Endothelial cell of umbilical vein (primary cell): ENCODE results near the gene CHCHD3. TPM values are rescaled to one million over a fixed set of nuclear protein-coding genes. Genes with fewer than 3 reads are reported as not detected.

Experiments
- BruUV-seq: library from RNA; stranded (reverse); fragments of 400-500 nt; replicated peaks from 2 replicates; lab custom pipeline; 2021; lab: Mats Ljungman, UMichigan
- CTCF ChIA-PET: fragments of 300-600, 350-600 bp; sonication (Branson Sonifier 250); formaldehyde crosslinking; loops from one replicate; lab custom pipeline; 2021; ENCODE audit warnings: antibody characterized with exemption, inconsistent platforms; lab: Charles Lee
- POLR2A ChIA-PET: fragments of 300-600, 350-600 bp; sonication (Branson Sonifier 250); formaldehyde crosslinking; loops from one replicate; lab custom pipeline; 2021; ENCODE audit warnings: antibody characterized with exemption, inconsistent platforms; lab: Charles Lee
- DNase-seq: peaks from one replicate; pipeline ENCODE4 v3.0.0-alpha.2; 2011; ENCODE audit warnings: low read depth, low spot score
- FAIRE-seq: peaks from 2 replicates; lab custom pipeline; 2011; peaks lifted over from hg19 to GRCh38; lab: Jason Lieb, UNC
- H2AFZ ChIP-seq: 2 replicates; pipeline ENCODE4 v1.6.0; 2012; ENCODE audit warnings: low read depth, low read length, control low read depth, inconsistent platforms
- H3K27ac ChIP-seq: 2 replicates; pipeline ENCODE4 v1.5.1; 2011; ENCODE audit warnings: low read depth, mild to moderate bottlenecking, control low read depth, low read length, moderate library complexity; ENCODE audit not compliant: insufficient read depth
- H3K27me3 ChIP-seq, 2 experiments: 2 replicates each; pipeline versions ENCODE4 v1.6.0 to v1.6.1; 2011; ENCODE audit warnings: low read length in 2 of 2, mixed read lengths in 1 of 2; ENCODE audit not compliant: control insufficient read depth in 2 of 2, insufficient read depth in 2 of 2
- H3K36me3 ChIP-seq, 2 experiments: 2 replicates in 1 of 2; 3 replicates in 1 of 2; pipeline ENCODE4 v1.5.1; 2011; ENCODE audit warnings: low read length in 2 of 2, mild to moderate bottlenecking in 1 of 2, moderate library complexity in 1 of 2; ENCODE audit not compliant: control insufficient read depth in 2 of 2, insufficient read depth in 2 of 2; ENCODE audit errors: extremely low read depth in 1 of 2
- H3K4me1 ChIP-seq: 3 replicates; pipeline ENCODE4 v1.5.1; 2011; ENCODE audit warnings: mild to moderate bottlenecking, low read length; ENCODE audit not compliant: control insufficient read depth, insufficient read depth; ENCODE audit errors: extremely low read depth
- H3K4me2 ChIP-seq: 2 replicates; pipeline ENCODE4 v1.6.1; 2011; ENCODE audit warnings: low read length, control low read depth, mixed read lengths; ENCODE audit not compliant: insufficient read depth
- H3K4me3 ChIP-seq, 3 experiments: fragments of 200-600 bp in 1 of 3; sonication (generic), shearing (Covaris generic) in 1 of 3; replicated peaks in 1 of 3; 2 replicates each; pipeline ENCODE4 v1.5.1; 2011 to 2016; ENCODE audit warnings: control low read depth in 3 of 3, low read length in 3 of 3, mild to moderate bottlenecking in 2 of 3, inconsistent platforms in 1 of 3, low read depth in 1 of 3, moderate library complexity in 1 of 3; ENCODE audit not compliant: insufficient read depth in 1 of 3
- H3K79me2 ChIP-seq: 2 replicates; pipeline ENCODE4 v1.6.0; 2012; ENCODE audit warnings: low read length, inconsistent platforms; ENCODE audit not compliant: control insufficient read depth, insufficient read depth
- H3K9ac ChIP-seq: replicated peaks from 2 replicates; pipeline ENCODE3; 2011; ENCODE audit warnings: low read length, control low read depth; ENCODE audit not compliant: insufficient read depth; ENCODE audit errors: extremely low read depth
- H3K9me1 ChIP-seq: replicated peaks from 3 replicates; pipeline ENCODE4 v1.6.0; 2011; ENCODE audit warnings: mild to moderate bottlenecking, low read length; ENCODE audit not compliant: control insufficient read depth, insufficient read depth; ENCODE audit errors: extremely low read depth
- H3K9me3 ChIP-seq: replicated peaks from 2 replicates; pipeline ENCODE4 v1.5.1; 2012; ENCODE audit warnings: low read length, inconsistent platforms; ENCODE audit not compliant: control insufficient read depth, insufficient read depth
- H4K20me1 ChIP-seq: replicated peaks from 2 replicates; pipeline ENCODE3; 2011; ENCODE audit warnings: mild to moderate bottlenecking, low read length; ENCODE audit not compliant: control insufficient read depth, insufficient read depth; ENCODE audit errors: extremely low read depth
- EZH2 ChIP-seq: IDR thresholded peaks from 2 replicates; pipeline ENCODE4 v1.6.1; 2012; ENCODE audit warnings: borderline replicate concordance, low read depth, mild to moderate bottlenecking, moderate library complexity, low read length, inconsistent platforms; ENCODE audit not compliant: severe bottlenecking
- FOS ChIP-seq: IDR thresholded peaks from 2 replicates; pipeline ENCODE4 v1.6.1; 2011; ENCODE audit warnings: mild to moderate bottlenecking, low read length, moderate library complexity, borderline replicate concordance; ENCODE audit not compliant: insufficient read depth
- GATA2 ChIP-seq: IDR thresholded peaks from 2 replicates; pipeline ENCODE4 v1.7.0; 2011; ENCODE audit warnings: low read depth, mild to moderate bottlenecking, moderate library complexity, mixed read lengths, low read length; ENCODE audit not compliant: insufficient read length, insufficient read depth
- JUN ChIP-seq: IDR thresholded peaks from 2 replicates; pipeline ENCODE4 v1.6.1; 2011; ENCODE audit warnings: borderline replicate concordance, low read depth; ENCODE audit not compliant: insufficient read length, insufficient read depth
- MYC ChIP-seq: IDR thresholded peaks from one replicate; pipeline ENCODE4 v1.6.1; 2011; ENCODE audit warnings: mild to moderate bottlenecking, low read depth, low read length
- POLR2A ChIP-seq: IDR thresholded peaks from 2 replicates; pipeline ENCODE4 v1.6.1; 2012; ENCODE audit warnings: low read depth, mild to moderate bottlenecking, control low read depth, low read length
- dilution Hi-C: fragments of 300-500 bp; cut with MboI; formaldehyde crosslinking; loops from one replicate; pipeline ENCODE4 v1.15.0; 2019; ENCODE audit warnings: low sequenced_read_pairs; ENCODE audit not compliant: extremely low pct_ligation_motif_present
- intact Hi-C: fragments of 100-400 bp; cut with micrococcal nuclease; formaldehyde crosslinking; loops from one replicate; pipeline ENCODE4 v1.10.0; 2022
- polyA plus RNA-seq, 4 experiments: library from polyadenylated mRNA; depleted of rRNA in 3 of 4; stranded (reverse) in 3 of 4; unstranded in 1 of 4; fragments of >200 nt; gene quantifications; 2 replicates each; pipeline versions ENCODE4 v1.2.1 to v1.2.3, GENCODE V29; 2011 to 2012; ENCODE audit warnings: missing spikeins in 1 of 4
- total RNA-seq: library from RNA; stranded (reverse); gene quantifications from 2 replicates; pipeline ENCODE4 v1.2.3, GENCODE V29; 2021
- TF ChIP-seq, protein P1 (sequence below), 2 donors: IDR thresholded peaks; 1 replicate in 1 of 2; 2 replicates in 1 of 2; pipeline ENCODE4 v1.5.1; 2011; ENCODE audit warnings: low read length in 2 of 2, mild to moderate bottlenecking in 2 of 2, moderate library complexity in 2 of 2, control low read depth in 1 of 2, inconsistent platforms in 1 of 2, low read depth in 1 of 2; ENCODE audit not compliant: insufficient read depth in 1 of 2; ENCODE audit errors: extremely low read depth in 1 of 2
- TF ChIP-seq, protein P2 (sequence below): IDR thresholded peaks from 2 replicates; pipeline ENCODE4 v1.6.1; 2011; ENCODE audit not compliant: insufficient read depth, insufficient read length

Gene CHCHD3
- total and polyA plus RNA-seq, 2 donors (not counting 3 experiments of a cell fraction or from before 2014, with no cell fraction given), result 22.0 to 63.7 TPM

DNA sequence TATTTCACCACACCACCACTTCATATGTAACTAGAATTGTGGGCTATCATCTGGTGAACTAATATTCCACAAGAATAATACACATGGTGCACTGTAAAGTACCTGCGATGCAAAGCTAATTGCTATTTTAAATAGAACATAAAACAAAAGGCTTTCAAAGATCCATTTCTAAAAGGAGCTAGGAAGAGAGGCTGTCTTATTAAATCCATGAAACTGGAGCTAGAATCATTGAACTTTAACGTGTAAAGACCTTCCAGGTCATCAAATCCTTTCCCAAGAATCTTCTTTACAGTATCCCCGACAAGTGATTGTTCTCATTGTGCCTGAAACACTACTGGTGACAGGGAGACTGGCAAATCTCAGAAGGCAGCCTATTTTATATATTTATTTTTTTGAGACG is 224.9 kb downstream of the CHCHD3 start:
- no peaks in the 10 kb centered on the region for H4K20me1 ChIP-seq
- H3K4me1 ChIP-seq, result no peaks in the 10 kb centered on the region
- H3K4me2 ChIP-seq, result no peak overlapping the region
- intact Hi-C loops, result no loop called here
- no peak overlapping the region for H2AFZ ChIP-seq
- no peak overlapping the region for H3K27ac ChIP-seq
- H3K9me1 ChIP-seq, result no peaks in the 10 kb centered on the region
- H3K36me3 ChIP-seq, result no peaks in the 10 kb centered on the region
- H3K9ac ChIP-seq, result no peak overlapping the region
- no peak overlapping the region for H3K4me3 ChIP-seq
- no peaks in the 10 kb centered on the region for H3K9me3 ChIP-seq
- ChIA-PET CTCF (interaction anchor here (0.8 to 1.1 kb wide), 2 partner anchors 11 to 1284 kb away, joined by 3 read pairs; no protein-coding TSS in a partner anchor), POLR2A (no interaction called here)
- no peak for FAIRE-seq
- no peak for TF ChIP-seq POLR2A
- TF ChIP-seq, protein P1, sequence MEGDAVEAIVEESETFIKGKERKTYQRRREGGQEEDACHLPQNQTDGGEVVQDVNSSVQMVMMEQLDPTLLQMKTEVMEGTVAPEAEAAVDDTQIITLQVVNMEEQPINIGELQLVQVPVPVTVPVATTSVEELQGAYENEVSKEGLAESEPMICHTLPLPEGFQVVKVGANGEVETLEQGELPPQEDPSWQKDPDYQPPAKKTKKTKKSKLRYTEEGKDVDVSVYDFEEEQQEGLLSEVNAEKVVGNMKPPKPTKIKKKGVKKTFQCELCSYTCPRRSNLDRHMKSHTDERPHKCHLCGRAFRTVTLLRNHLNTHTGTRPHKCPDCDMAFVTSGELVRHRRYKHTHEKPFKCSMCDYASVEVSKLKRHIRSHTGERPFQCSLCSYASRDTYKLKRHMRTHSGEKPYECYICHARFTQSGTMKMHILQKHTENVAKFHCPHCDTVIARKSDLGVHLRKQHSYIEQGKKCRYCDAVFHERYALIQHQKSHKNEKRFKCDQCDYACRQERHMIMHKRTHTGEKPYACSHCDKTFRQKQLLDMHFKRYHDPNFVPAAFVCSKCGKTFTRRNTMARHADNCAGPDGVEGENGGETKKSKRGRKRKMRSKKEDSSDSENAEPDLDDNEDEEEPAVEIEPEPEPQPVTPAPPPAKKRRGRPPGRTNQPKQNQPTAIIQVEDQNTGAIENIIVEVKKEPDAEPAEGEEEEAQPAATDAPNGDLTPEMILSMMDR (IDR thresholded peaks at IDR 0.05; ENCODE audit: extremely low read depth in 1 of 2, insufficient read depth in 1 of 2, low read depth in 1 of 2, low read length in 2 of 2), result no peak
- no peak for TF ChIP-seq GATA2
- TF ChIP-seq EZH2, result no peak
- TF ChIP-seq, protein P2, sequence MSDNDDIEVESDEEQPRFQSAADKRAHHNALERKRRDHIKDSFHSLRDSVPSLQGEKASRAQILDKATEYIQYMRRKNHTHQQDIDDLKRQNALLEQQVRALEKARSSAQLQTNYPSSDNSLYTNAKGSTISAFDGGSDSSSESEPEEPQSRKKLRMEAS, result no peak
- TF ChIP-seq FOS, result no peak
- no peak for TF ChIP-seq MYC
- no peak for TF ChIP-seq JUN
- no peaks in the 10 kb centered on the region for H3K27me3 ChIP-seq
- no peaks in the 10 kb centered on the region for H3K79me2 ChIP-seq
- BruUV-seq, result no TSS peak
- dilution Hi-C loops, result no loop called here
- no peak for DNase-seq
